SU-DHL-6 (cell line): ENCODE data around the gene GLYR1.

Source experiments
- H2AFZ ChIP-seq: fragments of 200-600 bp; sonication (generic); 2 replicates; pipeline ENCODE4 v1.6.1; 2014; ENCODE audit warnings: low read depth, mild to moderate bottlenecking, moderate library complexity, mixed read lengths, antibody characterized with exemption, low read length; ENCODE audit not compliant: severe bottlenecking
- H3F3A ChIP-seq: fragments of 200-600 bp; shearing (Covaris generic); 2 replicates; pipeline ENCODE4 v1.6.0; 2016; ENCODE audit warnings: antibody characterized with exemption, mild to moderate bottlenecking; ENCODE audit not compliant: insufficient read depth
- H3K27ac ChIP-seq: fragments of 200-600 bp; sonication (generic); 2 replicates; pipeline ENCODE4 v1.5.1; 2016; ENCODE audit warnings: low read depth, mild to moderate bottlenecking, low read length, moderate library complexity, mixed read lengths
- H3K27me3 ChIP-seq: fragments of 200-600 bp; sonication (generic), shearing (Covaris generic); 2 replicates; pipeline ENCODE4 v1.6.0; 2014; ENCODE audit warnings: mild to moderate bottlenecking, low read length
- H3K36me3 ChIP-seq: fragments of 200-600 bp; sonication (generic); 2 replicates; pipeline ENCODE4 v1.6.1; 2014; ENCODE audit warnings: mild to moderate bottlenecking, low read length, mixed read lengths
- H3K4me2 ChIP-seq: fragments of 300-600, 200-600 bp; shearing (Covaris generic), sonication (generic); 2 replicates; pipeline ENCODE4 v1.6.0; 2014; ENCODE audit warnings: low read length, low read depth, mild to moderate bottlenecking; ENCODE audit not compliant: poor library complexity, severe bottlenecking
- H3K4me3 ChIP-seq: fragments of 200-600 bp; sonication (generic); 2 replicates; pipeline ENCODE4 v1.5.1; 2014; ENCODE audit warnings: antibody characterized with exemption, low read length, mild to moderate bottlenecking, mixed read lengths; ENCODE audit not compliant: insufficient read depth, poor library complexity, severe bottlenecking
- H3K79me2 ChIP-seq: fragments of 200-600 bp; sonication (generic); 2 replicates; pipeline ENCODE4 v1.6.1; 2014; ENCODE audit warnings: mild to moderate bottlenecking, low read length, moderate library complexity; ENCODE audit not compliant: insufficient read depth
- H3K9ac ChIP-seq: fragments of 200-600 bp; sonication (generic); 2 replicates; pipeline ENCODE4 v1.7.0; 2014; ENCODE audit warnings: mild to moderate bottlenecking, low read length
- H3K9me2 ChIP-seq: fragments of 200-600 bp; sonication (generic); replicated peaks from 2 replicates; pipeline ENCODE4 v1.6.1; 2014; ENCODE audit warnings: low read length; ENCODE audit not compliant: insufficient read depth
- H3K9me3 ChIP-seq: fragments of 200-600 bp; sonication (generic); 2 replicates; pipeline ENCODE4 v1.6.1; 2014; ENCODE audit warnings: low read length, mixed read lengths; ENCODE audit not compliant: insufficient read depth
- H4K20me1 ChIP-seq: fragments of 200-600 bp; sonication (generic); 2 replicates; pipeline ENCODE4 v1.6.1; 2014; ENCODE audit warnings: low read depth, mild to moderate bottlenecking, antibody characterized with exemption, low read length, moderate library complexity, mixed read lengths
- CTCF ChIP-seq: fragments of 200-600 bp; sonication (generic); IDR thresholded peaks from one replicate; pipeline ENCODE4 v1.5.1; 2017; ENCODE audit warnings: antibody characterized with exemption, mild to moderate bottlenecking, low read length, moderate library complexity; ENCODE audit not compliant: insufficient read depth, poor library complexity, severe bottlenecking
- EZH2phosphoT487 ChIP-seq: fragments of 200-600 bp; sonication (generic), shearing (Covaris generic); conservative IDR thresholded peaks from 2 replicates; pipeline ENCODE4 v1.6.1; 2018; ENCODE audit warnings: mild to moderate bottlenecking, antibody characterized with exemption, low read length, moderate library complexity, mixed read lengths

The GLYR1 gene

GRCh38 chr16:4868026-4868425 is 20.9 kb upstream of the GLYR1 start:
- Histone ChIP-seq H2AFZ (no peak overlapping the region), H3K4me2 (no peak overlapping the region), H3K27ac (no peak overlapping the region), H3K27me3 (no peaks in the 10 kb centered on the region), H4K20me1 (no peaks in the 10 kb centered on the region), H3K36me3 (peaks cover 5% of the 10 kb centered on the region; the same call in 1 of the 2 replicates), H3K9me2 (no peaks in the 10 kb centered on the region), H3K9ac (no peak overlapping the region), H3K9me3 (no peaks in the 10 kb centered on the region), H3K4me3 (no peak overlapping the region), H3K79me2 (peaks cover 55% of the 10 kb centered on the region), H3F3A (no peaks in the 10 kb centered on the region)
- TF ChIP-seq CTCF (no peak), EZH2phosphoT487 (no peak)

GRCh38 chr16:4866586-4866985 is 19.5 kb upstream of the GLYR1 start:
- Histone ChIP-seq H3K27ac (no peak overlapping the region), H4K20me1 (no peaks in the 10 kb centered on the region)
- TF ChIP-seq CTCF (no peak), EZH2phosphoT487 (no peak)

GRCh38 chr16:4865231-4865860 is 18.3 kb upstream of the GLYR1 start:
- Histone ChIP-seq H3K9me3 (no peaks in the 10 kb centered on the region), H3K36me3 (peaks cover 10% of the 10 kb centered on the region; the same call in 1 of the 2 replicates), H3K4me3 (no peak overlapping the region), H4K20me1 (no peaks in the 10 kb centered on the region), H3K9ac (no peak overlapping the region), H3K27ac (no peak overlapping the region), H2AFZ (no peak overlapping the region), H3K79me2 (peaks cover 70% of the 10 kb centered on the region), H3F3A (no peaks in the 10 kb centered on the region), H3K4me2 (no peak overlapping the region), H3K27me3 (no peaks in the 10 kb centered on the region), H3K9me2 (no peaks in the 10 kb centered on the region)
- no peak for TF ChIP-seq EZH2phosphoT487
- TF ChIP-seq CTCF = no peak

More at GRCh38 chr16:4866586-4866985, 19.5 kb upstream of the GLYR1 start:
- peaks cover 67% of the 10 kb centered on the region for H3K79me2 ChIP-seq
- H3K36me3 ChIP-seq = peaks cover 10% of the 10 kb centered on the region; the same call in 1 of the 2 replicates
- H3F3A ChIP-seq = no peaks in the 10 kb centered on the region
- H2AFZ ChIP-seq = no peak overlapping the region
- H3K27me3 ChIP-seq = no peaks in the 10 kb centered on the region
- no peaks in the 10 kb centered on the region for H3K9me2 ChIP-seq
- no peak overlapping the region for H3K4me2 ChIP-seq
- H3K9me3 ChIP-seq = no peaks in the 10 kb centered on the region
- no peak overlapping the region for H3K4me3 ChIP-seq
- H3K9ac ChIP-seq = no peak overlapping the region
